Transverse colon (tissue), 4 donors: ENCODE data around the gene TCF7L2.

Experiments used
- CTCF ChIP-seq, 5 experiments: fragments of 200-600 bp in 3 of 5; fragments of 450-650 bp in 2 of 5; sonication (generic) in 3 of 5; IDR thresholded peaks; 1 replicate in 2 of 5; 2 replicates in 3 of 5; pipeline ENCODE4 v1.5.1; 2016 to 2017; ENCODE audit warnings: antibody characterized with exemption in 5 of 5, inconsistent platforms in 3 of 5, mild to moderate bottlenecking in 2 of 5, moderate library complexity in 1 of 5
- EP300 ChIP-seq: sonication (generic); formaldehyde crosslinking; IDR thresholded peaks from one replicate; pipeline ENCODE4 v1.6.1; 2017; ENCODE audit warnings: antibody characterized with exemption, low read depth
- POLR2A ChIP-seq: fragments of 450-650 bp; IDR thresholded peaks from one replicate; pipeline ENCODE4 v1.6.1; 2016; ENCODE audit warnings: antibody characterized with exemption, mild to moderate bottlenecking, moderate library complexity
- POLR2AphosphoS5 ChIP-seq, 3 donors: sonication (generic); formaldehyde crosslinking; IDR thresholded peaks; one replicate each; pipeline ENCODE4 v1.6.1; 2016; ENCODE audit warnings: antibody characterized with exemption in 3 of 3

- TF ChIP-seq POLR2AphosphoS5 (IDR thresholded peaks at IDR 0.05) = peak in 1 of 3 donors; percentile 17
- no peak for TF ChIP-seq CTCF (IDR thresholded peaks at IDR 0.05)
- TF ChIP-seq POLR2A = no peak
- TF ChIP-seq EP300 = no peak
These were observed 103.0 kb downstream of the TCF7L2 start for GRCh38 chr10:113053091-113053490.
